Measurements from ENCODE around the gene MEIS2.

DNA sequence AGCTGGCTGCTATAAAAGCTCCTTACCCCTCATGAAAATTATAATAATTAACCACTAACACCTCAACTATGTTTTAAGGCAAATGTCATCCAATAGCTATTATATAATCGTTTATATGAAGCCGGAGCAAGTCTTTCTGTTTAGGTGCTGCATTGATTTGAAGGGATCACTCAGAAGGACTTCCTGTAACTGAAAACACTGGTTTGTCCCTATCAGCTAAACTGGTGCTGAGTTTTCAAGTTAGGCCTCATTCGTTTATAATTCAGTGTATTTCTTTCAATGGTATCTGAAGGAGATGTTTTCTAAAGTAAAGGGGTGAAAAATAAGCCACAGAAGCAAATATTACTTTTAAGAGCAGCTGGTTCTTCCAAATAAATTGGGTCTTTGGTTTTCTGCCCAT lies 14.2 kb downstream of the MEIS2 start:
- TF ChIP-seq ZNF558 (CRISPR knock-in tag; IDR thresholded peaks at IDR 0.05; ENCODE audit: borderline replicate concordance) (no peak), ZNF274 (CRISPR knock-in tag; IDR thresholded peaks at IDR 0.05) (no peak), SUZ12 (IDR thresholded peaks at IDR 0.05; ENCODE audit: low read depth, low read length) (no peak), POLR2AphosphoS2 (IDR thresholded peaks at IDR 0.05; ENCODE audit: low read depth, low read length) (no peak), RAD51 (IDR thresholded peaks at IDR 0.05; ENCODE audit: borderline replicate concordance) (no peak), SP2 (CRISPR knock-in tag; IDR thresholded peaks at IDR 0.05) (no peak), SRF (IDR thresholded peaks at IDR 0.05; ENCODE audit: low read depth, low read length) (no peak)
- TF ChIP-seq, protein P1, sequence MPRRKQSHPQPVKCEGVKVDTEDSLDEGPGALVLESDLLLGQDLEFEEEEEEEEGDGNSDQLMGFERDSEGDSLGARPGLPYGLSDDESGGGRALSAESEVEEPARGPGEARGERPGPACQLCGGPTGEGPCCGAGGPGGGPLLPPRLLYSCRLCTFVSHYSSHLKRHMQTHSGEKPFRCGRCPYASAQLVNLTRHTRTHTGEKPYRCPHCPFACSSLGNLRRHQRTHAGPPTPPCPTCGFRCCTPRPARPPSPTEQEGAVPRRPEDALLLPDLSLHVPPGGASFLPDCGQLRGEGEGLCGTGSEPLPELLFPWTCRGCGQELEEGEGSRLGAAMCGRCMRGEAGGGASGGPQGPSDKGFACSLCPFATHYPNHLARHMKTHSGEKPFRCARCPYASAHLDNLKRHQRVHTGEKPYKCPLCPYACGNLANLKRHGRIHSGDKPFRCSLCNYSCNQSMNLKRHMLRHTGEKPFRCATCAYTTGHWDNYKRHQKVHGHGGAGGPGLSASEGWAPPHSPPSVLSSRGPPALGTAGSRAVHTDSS (CRISPR knock-in tag; conservative IDR thresholded peaks at IDR 0.05), result no peak
- TF ChIP-seq, protein P2, sequence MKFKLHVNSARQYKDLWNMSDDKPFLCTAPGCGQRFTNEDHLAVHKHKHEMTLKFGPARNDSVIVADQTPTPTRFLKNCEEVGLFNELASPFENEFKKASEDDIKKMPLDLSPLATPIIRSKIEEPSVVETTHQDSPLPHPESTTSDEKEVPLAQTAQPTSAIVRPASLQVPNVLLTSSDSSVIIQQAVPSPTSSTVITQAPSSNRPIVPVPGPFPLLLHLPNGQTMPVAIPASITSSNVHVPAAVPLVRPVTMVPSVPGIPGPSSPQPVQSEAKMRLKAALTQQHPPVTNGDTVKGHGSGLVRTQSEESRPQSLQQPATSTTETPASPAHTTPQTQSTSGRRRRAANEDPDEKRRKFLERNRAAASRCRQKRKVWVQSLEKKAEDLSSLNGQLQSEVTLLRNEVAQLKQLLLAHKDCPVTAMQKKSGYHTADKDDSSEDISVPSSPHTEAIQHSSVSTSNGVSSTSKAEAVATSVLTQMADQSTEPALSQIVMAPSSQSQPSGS (CRISPR knock-in tag; IDR thresholded peaks at IDR 0.05), result no peak

Data from HepG2 (cell line).